Gastroesophageal sphincter (tissue), 4 donors: ENCODE measurements around the gene SECISBP2. TPM values are rescaled to one million over a fixed set of nuclear protein-coding genes. Genes with fewer than 3 reads are reported as not detected.

Experiments
- ATAC-seq: fragments of 150-250 bp; one replicate; pipeline ENCODE4 v1.9.1; 2016; ENCODE audit warnings: mild to moderate bottlenecking, moderate library complexity
- H3K27ac ChIP-seq, 4 donors: fragments of 200-600 bp; sonication (generic) in 3 of 4; 1 replicate in 3 of 4; 2 replicates in 1 of 4; pipeline ENCODE4 v1.5.1; 2016 to 2019
- H3K27me3 ChIP-seq: fragments of 200-600 bp; sonication (generic); one replicate; pipeline ENCODE4 v1.5.1; 2019
- H3K36me3 ChIP-seq, 2 donors: fragments of 200-600 bp; sonication (generic); one replicate each; pipeline ENCODE4 v1.5.1; 2019; ENCODE audit warnings: control low read depth in 1 of 2
- H3K4me1 ChIP-seq, 3 donors: fragments of 200-600 bp; sonication (generic); 1 replicate in 2 of 3; 2 replicates in 1 of 3; pipeline ENCODE4 v1.5.1; 2016 to 2019; ENCODE audit warnings: control low read depth in 2 of 3
- H3K4me3 ChIP-seq, 2 donors: fragments of 200-600 bp; sonication (generic); one replicate each; pipeline ENCODE4 v1.5.1; 2019; ENCODE audit warnings: mild to moderate bottlenecking in 1 of 2, moderate library complexity in 1 of 2
- H3K9me3 ChIP-seq, 3 donors: fragments of 200-600 bp; sonication (generic); one replicate each; pipeline ENCODE4 v1.5.1; 2017 to 2019; ENCODE audit warnings: control low read depth in 2 of 3
- CTCF ChIP-seq, 4 experiments: fragments of 200-600 bp in 2 of 4; fragments of 450-650 bp in 2 of 4; sonication (generic) in 1 of 4; IDR thresholded peaks; one replicate each; pipeline ENCODE4 v1.5.1; 2017 to 2019; ENCODE audit warnings: antibody characterized with exemption in 4 of 4, mild to moderate bottlenecking in 2 of 4, moderate library complexity in 2 of 4
- EP300 ChIP-seq: sonication (generic); formaldehyde crosslinking; IDR thresholded peaks from one replicate; pipeline ENCODE4 v1.6.1; 2017; ENCODE audit warnings: antibody characterized with exemption, mild to moderate bottlenecking
- POLR2A ChIP-seq, 2 donors: fragments of 450-650 bp; IDR thresholded peaks; one replicate each; pipeline ENCODE4 v1.6.1; 2017; ENCODE audit warnings: antibody characterized with exemption in 2 of 2, mild to moderate bottlenecking in 2 of 2, moderate library complexity in 1 of 2
- POLR2AphosphoS5 ChIP-seq: sonication (generic); formaldehyde crosslinking; IDR thresholded peaks from one replicate; pipeline ENCODE4 v1.6.1; 2017; ENCODE audit warnings: antibody characterized with exemption
- WGBS, 2 donors: methylation state at CpG; one replicate each; pipeline ENCODE4 v1.1.5; 2018; ENCODE audit warnings: low coverage in 1 of 2; 5-methylcytosine and 5-hydroxymethylcytosine counted together
- total RNA-seq, 4 donors: library from RNA; depleted of rRNA; stranded (reverse); fragments of >200 nt; gene quantifications; one replicate each; pipeline ENCODE4 v1.1.0, GENCODE V29; 2016

SECISBP2 gene
- total RNA-seq, 4 donors from 2014 or later = 23.3 to 49.5 (median 33.4) TPM

GRCh38 chr9:89375191-89375760, 57.0 kb downstream of the SECISBP2 start:
- H3K4me1 ChIP-seq = no peaks in the 10 kb centered on the region
- no peak for TF ChIP-seq CTCF (IDR thresholded peaks at IDR 0.05)
- TF ChIP-seq POLR2AphosphoS5 = no peak
- TF ChIP-seq EP300 = no peak
- no peak for TF ChIP-seq POLR2A (IDR thresholded peaks at IDR 0.05)
- no peak for ATAC-seq
- no peaks in the 10 kb centered on the region for H3K27me3 ChIP-seq
- H3K4me3 ChIP-seq = no peak overlapping the region
- 36 to 40% methylated on average over 1 to 2 of the region's 8 CpGs for WGBS, 2 donors
- no peaks in the 10 kb centered on the region for H3K9me3 ChIP-seq
- H3K27ac ChIP-seq = no peak overlapping the region
- peaks cover 0 to 31% of the 10 kb centered on the region in 2 donors for H3K36me3 ChIP-seq

GRCh38 chr9:89376286-89376685, 58.0 kb downstream of the SECISBP2 start:
- H3K27me3 ChIP-seq = no peaks in the 10 kb centered on the region
- ATAC-seq = no peak
- no peak overlapping the region for H3K4me3 ChIP-seq
- no peaks in the 10 kb centered on the region for H3K4me1 ChIP-seq
- TF ChIP-seq CTCF (IDR thresholded peaks at IDR 0.05) = no peak
- TF ChIP-seq POLR2A (IDR thresholded peaks at IDR 0.05) = no peak
- no peak for TF ChIP-seq EP300
- TF ChIP-seq POLR2AphosphoS5 = no peak
- H3K9me3 ChIP-seq = no peaks in the 10 kb centered on the region
- 65 to 80% methylated on average over 2 of the region's 4 CpGs for WGBS, 2 donors
- H3K36me3 ChIP-seq = peaks cover 0 to 41% of the 10 kb centered on the region in 2 donors
- no peak overlapping the region for H3K27ac ChIP-seq

- Histone ChIP-seq H3K36me3 (peaks cover 0 to 47% of the 10 kb centered on the region in 2 donors), H3K9me3 (no peaks in the 10 kb centered on the region), H3K27ac (no peak overlapping the region), H3K4me3 (no peak overlapping the region), H3K27me3 (no peaks in the 10 kb centered on the region), H3K4me1 (no peaks in the 10 kb centered on the region)
- no peak for TF ChIP-seq EP300
- no peak for TF ChIP-seq POLR2AphosphoS5
- no peak for TF ChIP-seq CTCF (IDR thresholded peaks at IDR 0.05)
- TF ChIP-seq POLR2A (IDR thresholded peaks at IDR 0.05) = no peak
- no peak for ATAC-seq
- 87 to 92% methylated on average over 7 of the region's 17 CpGs for whole genome bisulfite sequencing, 2 donors
Measured at GRCh38 chr9:89376741-89377351, 58.5 kb downstream of the SECISBP2 start.

- H3K27me3 ChIP-seq = no peaks in the 10 kb centered on the region
- H3K4me3 ChIP-seq = no peak overlapping the region
- H3K4me1 ChIP-seq = no peaks in the 10 kb centered on the region
- H3K9me3 ChIP-seq = no peaks in the 10 kb centered on the region
- ATAC-seq = no peak
- no peak for TF ChIP-seq POLR2A (IDR thresholded peaks at IDR 0.05)
- no peak for TF ChIP-seq CTCF (IDR thresholded peaks at IDR 0.05)
- no peak for TF ChIP-seq EP300
- no peak for TF ChIP-seq POLR2AphosphoS5
- no peak overlapping the region for H3K27ac ChIP-seq
- WGBS, 2 donors = 89 to 93% methylated on average over 7 to 8 of the region's 12 CpGs
- H3K36me3 ChIP-seq = peaks cover 0 to 52% of the 10 kb centered on the region in 2 donors
Measured at GRCh38 chr9:89377411-89377810, 59.1 kb downstream of the SECISBP2 start.

GRCh38 chr9:89378541-89378940, 60.2 kb downstream of the SECISBP2 start:
- TF ChIP-seq POLR2A (IDR thresholded peaks at IDR 0.05) = no peak
- TF ChIP-seq EP300 = no peak
- TF ChIP-seq CTCF (IDR thresholded peaks at IDR 0.05) = no peak
- TF ChIP-seq POLR2AphosphoS5 = no peak
- WGBS, 2 donors = 93 to 99% methylated on average over 3 to 13 of the region's 21 CpGs
- H3K27ac ChIP-seq = no peak overlapping the region
- H3K4me3 ChIP-seq = no peak overlapping the region
- no peak for ATAC-seq
- H3K4me1 ChIP-seq = no peaks in the 10 kb centered on the region
- H3K36me3 ChIP-seq = peaks cover 0 to 64% of the 10 kb centered on the region in 2 donors
- H3K27me3 ChIP-seq = no peaks in the 10 kb centered on the region
- H3K9me3 ChIP-seq = no peaks in the 10 kb centered on the region
